Smooth muscle cell of the brain vasculature (primary cell): ENCODE data around the gene CADPS.

Source experiments
- DNase-seq: peaks from one replicate; pipeline ENCODE4 v3.0.0-alpha.2; 2012; ENCODE audit warnings: low read depth, low spot score

The CADPS gene

GRCh38 chr3:62439978-62440377, 435.2 kb downstream of the CADPS start:
- no peak for DNase-seq

GRCh38 chr3:62439176-62439813, 435.9 kb downstream of the CADPS start:
- no peak for DNase-seq

GRCh38 chr3:62436785-62437184, 438.4 kb downstream of the CADPS start:
- no peak for DNase-seq

- DNase-seq = no peak
Observed at GRCh38 chr3:62433396-62433795, 441.8 kb downstream of the CADPS start.

GRCh38 chr3:62421207-62421606, 454.0 kb downstream of the CADPS start:
- DNase-seq = no peak

- DNase-seq = no peak
Observed at GRCh38 chr3:62416144-62416543, 459.1 kb downstream of the CADPS start.

- peak; percentile 1 for DNase-seq
Observed at GRCh38 chr3:62415312-62415801, 459.9 kb downstream of the CADPS start.

GRCh38 chr3:62414786-62415185, 460.4 kb downstream of the CADPS start:
- no peak for DNase-seq

- no peak for DNase-seq
Observed at GRCh38 chr3:62413687-62414086, 461.5 kb downstream of the CADPS start.

- no peak for DNase-seq
Observed at GRCh38 chr3:62406945-62407344, 468.3 kb downstream of the CADPS start.

GRCh38 chr3:62405566-62405965, 469.6 kb downstream of the CADPS start:
- no peak for DNase-seq

GRCh38 chr3:62405135-62405534, 470.1 kb downstream of the CADPS start:
- no peak for DNase-seq

- DNase-seq = no peak
Observed at GRCh38 chr3:62404321-62404720, 470.9 kb downstream of the CADPS start.

GRCh38 chr3:62403765-62404164, 471.5 kb downstream of the CADPS start:
- no peak for DNase-seq

- DNase-seq = no peak
Observed at GRCh38 chr3:62392626-62393292, 482.5 kb downstream of the CADPS start.

GRCh38 chr3:62387251-62387650, 488.0 kb downstream of the CADPS start:
- no peak for DNase-seq

GRCh38 chr3:62379321-62379798, 495.9 kb downstream of the CADPS start:
- no peak for DNase-seq

GRCh38 chr3:62378921-62379320, 496.3 kb downstream of the CADPS start:
- DNase-seq = no peak

GRCh38 chr3:62378311-62378789, 496.9 kb downstream of the CADPS start:
- DNase-seq = no peak

- DNase-seq = no peak
Observed at GRCh38 chr3:62376906-62377877, 498.0 kb downstream of the CADPS start.

- DNase-seq = no peak
Observed at GRCh38 chr3:62376454-62376720, 498.8 kb downstream of the CADPS start.
